GM21619 (cell line): ENCODE data around the gene NFATC2IP.
"Not testable (repeated sequence)": the region's sequence is repeated elsewhere in the genome, so short reads cannot be mapped to it uniquely, and the experiment has no call there.

Experiments
- ATAC-seq: cut with Tn5 transposase; IDR thresholded peaks from one replicate; pipeline ENCODE4 v1.9.1; 2021; ENCODE audit not compliant: unreplicated experiment

Gene NFATC2IP

GRCh38 chr16:28964496-28964895 is 13.8 kb downstream of the NFATC2IP start:
- ATAC-seq, result no peak

GRCh38 chr16:28967156-28967555 is 16.4 kb downstream of the NFATC2IP start:
- ATAC-seq, result no peak

- not testable (repeated sequence) for ATAC-seq
Measured at GRCh38 chr16:28969696-28970095, 19.0 kb downstream of the NFATC2IP start.

- ATAC-seq, result no peak
Measured at GRCh38 chr16:28974007-28974436, 23.3 kb downstream of the NFATC2IP start.

GRCh38 chr16:28974437-28975157 is 23.9 kb downstream of the NFATC2IP start, which contains the start of gene SPNS1:
SPNS1 (plus strand) TSS chr16:28974778; CDS start chr16:28975152, 374 bp downstream.
- peak; percentile 88 for ATAC-seq

- peak; percentile 23 for ATAC-seq
Measured at GRCh38 chr16:28975158-28975599, 24.4 kb downstream of the NFATC2IP start.

GRCh38 chr16:28977703-28978662 is 27.2 kb downstream of the NFATC2IP start:
- ATAC-seq, result no peak

- ATAC-seq, result not testable (repeated sequence)
Measured at GRCh38 chr16:28980330-28980729, 29.6 kb downstream of the NFATC2IP start.

- ATAC-seq, result no peak
Measured at GRCh38 chr16:28980929-28981328, 30.2 kb downstream of the NFATC2IP start.

- ATAC-seq, result no peak
Measured at GRCh38 chr16:28981517-28981916, 30.8 kb downstream of the NFATC2IP start.

GRCh38 chr16:28982418-28982817 is 31.7 kb downstream of the NFATC2IP start:
- no peak for ATAC-seq

- no peak for ATAC-seq
Measured at GRCh38 chr16:28982949-28983348, 32.2 kb downstream of the NFATC2IP start.

GRCh38 chr16:28983644-28984043 is 32.9 kb downstream of the NFATC2IP start:
- no peak for ATAC-seq

GRCh38 chr16:28984091-28984490 is 33.4 kb downstream of the NFATC2IP start:
- ATAC-seq, result no peak

- ATAC-seq, result no peak
Measured at GRCh38 chr16:28984619-28985135, 33.9 kb downstream of the NFATC2IP start, which contains the start of gene LAT. LAT (plus strand) TSS chr16:28985052; CDS start chr16:28985418, 366 bp downstream.

- no peak for ATAC-seq
Measured at GRCh38 chr16:28985211-28986041, 34.7 kb downstream of the NFATC2IP start.

- no peak for ATAC-seq
Measured at GRCh38 chr16:28986046-28986445, 35.3 kb downstream of the NFATC2IP start.

GRCh38 chr16:28986492-28986891 is 35.8 kb downstream of the NFATC2IP start:
- ATAC-seq, result no peak

GRCh38 chr16:28987170-28987853 is 36.6 kb downstream of the NFATC2IP start:
- no peak for ATAC-seq

- ATAC-seq, result no peak
Measured at GRCh38 chr16:28989363-28989762, 38.6 kb downstream of the NFATC2IP start.
